ENCODE results near the gene NPM1.
"Not testable (repeated sequence)": the region's sequence is repeated elsewhere in the genome, so short reads cannot be mapped to it uniquely, and the experiment has no call there.

DNA sequence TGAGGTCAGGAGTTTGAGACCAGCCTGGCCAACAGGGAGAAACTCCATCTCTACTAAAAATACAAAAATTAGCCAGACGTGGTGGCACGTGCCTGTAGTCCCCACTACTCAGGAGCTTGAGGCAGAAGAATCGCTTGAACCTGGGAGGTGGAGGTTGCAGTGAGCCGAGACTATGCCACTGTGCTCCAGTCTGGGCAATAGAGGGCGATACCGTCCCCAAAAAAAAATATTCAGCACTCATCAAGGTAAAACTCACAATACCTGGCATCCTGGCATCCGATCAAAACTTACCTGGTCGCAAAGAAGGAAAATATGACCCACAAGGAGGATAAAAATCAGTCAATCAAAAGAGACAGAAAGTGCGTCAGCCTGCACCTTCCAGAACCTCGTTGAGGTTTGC, 16.8 kb upstream of the NPM1 start:
- TF ChIP-seq, protein P1, sequence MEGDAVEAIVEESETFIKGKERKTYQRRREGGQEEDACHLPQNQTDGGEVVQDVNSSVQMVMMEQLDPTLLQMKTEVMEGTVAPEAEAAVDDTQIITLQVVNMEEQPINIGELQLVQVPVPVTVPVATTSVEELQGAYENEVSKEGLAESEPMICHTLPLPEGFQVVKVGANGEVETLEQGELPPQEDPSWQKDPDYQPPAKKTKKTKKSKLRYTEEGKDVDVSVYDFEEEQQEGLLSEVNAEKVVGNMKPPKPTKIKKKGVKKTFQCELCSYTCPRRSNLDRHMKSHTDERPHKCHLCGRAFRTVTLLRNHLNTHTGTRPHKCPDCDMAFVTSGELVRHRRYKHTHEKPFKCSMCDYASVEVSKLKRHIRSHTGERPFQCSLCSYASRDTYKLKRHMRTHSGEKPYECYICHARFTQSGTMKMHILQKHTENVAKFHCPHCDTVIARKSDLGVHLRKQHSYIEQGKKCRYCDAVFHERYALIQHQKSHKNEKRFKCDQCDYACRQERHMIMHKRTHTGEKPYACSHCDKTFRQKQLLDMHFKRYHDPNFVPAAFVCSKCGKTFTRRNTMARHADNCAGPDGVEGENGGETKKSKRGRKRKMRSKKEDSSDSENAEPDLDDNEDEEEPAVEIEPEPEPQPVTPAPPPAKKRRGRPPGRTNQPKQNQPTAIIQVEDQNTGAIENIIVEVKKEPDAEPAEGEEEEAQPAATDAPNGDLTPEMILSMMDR (IDR thresholded peaks at IDR 0.05 in 8 of 11, conservative IDR thresholded peaks at IDR 0.05 in 3 of 11): not testable (repeated sequence)
- not testable (repeated sequence) for TF ChIP-seq POLR2AphosphoS5 (IDR thresholded peaks at IDR 0.05)

All from spleen (tissue), 7 donors.